ENCODE data around the gene TMEM200B.
"Not testable (repeated sequence)": the region's sequence is repeated elsewhere in the genome, so short reads cannot be mapped to it uniquely, and the experiment has no call there.

TMEM200B gene

DNA sequence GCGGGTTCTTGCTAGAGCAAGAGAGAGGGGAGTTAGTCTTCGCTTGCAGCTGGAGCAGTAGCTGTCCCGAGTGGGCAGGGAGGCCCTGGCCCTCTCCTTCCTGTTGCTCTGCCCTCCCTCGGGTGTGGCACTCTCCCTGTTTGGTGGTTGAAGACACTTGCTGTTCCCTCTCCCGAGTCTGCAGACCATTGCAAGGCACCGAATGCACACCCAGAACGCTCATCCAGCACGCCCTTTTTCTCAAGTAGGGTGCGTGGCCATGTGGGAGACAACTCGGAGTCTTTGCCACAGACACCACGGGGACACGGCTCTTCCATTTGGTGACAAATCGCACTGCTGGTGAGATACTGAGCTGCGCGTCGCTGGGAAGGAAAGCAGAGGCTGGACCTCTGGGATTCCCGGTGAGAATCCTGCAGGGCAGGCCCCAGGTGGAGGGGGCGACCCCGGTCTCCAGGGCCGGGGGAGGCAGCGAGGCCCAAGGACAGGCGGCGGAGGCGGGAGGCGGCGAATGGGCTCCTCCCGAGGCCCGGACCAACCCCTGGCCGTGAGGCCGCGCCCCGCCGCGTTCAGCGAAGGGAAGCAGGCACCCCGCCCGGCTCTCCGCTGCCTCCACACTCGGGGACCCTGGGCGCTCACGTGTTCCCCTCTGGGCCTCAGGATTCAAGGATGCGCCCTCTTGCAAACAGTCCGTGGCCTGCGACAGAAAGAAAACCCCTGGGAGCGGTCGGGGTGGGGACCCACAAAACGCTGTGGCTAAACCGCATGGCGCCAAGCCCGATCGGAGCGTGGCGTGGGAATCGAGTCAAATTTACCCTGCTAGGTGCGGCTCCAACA lies 10.4 kb upstream of the TMEM200B start:
- DNase-seq, result no peak

DNA sequence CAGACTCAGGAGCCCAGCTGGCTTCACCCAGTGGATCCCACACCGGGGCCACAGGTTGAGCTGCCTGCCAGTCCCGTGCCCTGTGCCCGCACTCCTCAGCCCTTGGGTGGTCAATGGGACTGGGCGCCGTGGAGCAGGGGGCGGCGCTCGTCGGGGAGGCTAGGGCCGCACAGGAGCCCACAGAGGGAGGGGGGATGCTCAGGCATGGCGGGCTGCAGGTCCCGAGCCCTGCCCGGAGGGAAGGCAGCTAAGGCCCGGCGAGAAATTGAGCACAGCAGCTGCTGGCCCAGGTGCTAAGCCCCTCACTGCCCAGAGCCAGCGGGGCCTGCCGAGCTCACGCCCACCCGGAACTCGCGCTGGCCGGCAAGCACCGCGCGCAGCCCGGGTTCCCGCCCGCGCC lies 7.4 kb upstream of the TMEM200B start:
- not testable (repeated sequence) for DNase-seq

DNA sequence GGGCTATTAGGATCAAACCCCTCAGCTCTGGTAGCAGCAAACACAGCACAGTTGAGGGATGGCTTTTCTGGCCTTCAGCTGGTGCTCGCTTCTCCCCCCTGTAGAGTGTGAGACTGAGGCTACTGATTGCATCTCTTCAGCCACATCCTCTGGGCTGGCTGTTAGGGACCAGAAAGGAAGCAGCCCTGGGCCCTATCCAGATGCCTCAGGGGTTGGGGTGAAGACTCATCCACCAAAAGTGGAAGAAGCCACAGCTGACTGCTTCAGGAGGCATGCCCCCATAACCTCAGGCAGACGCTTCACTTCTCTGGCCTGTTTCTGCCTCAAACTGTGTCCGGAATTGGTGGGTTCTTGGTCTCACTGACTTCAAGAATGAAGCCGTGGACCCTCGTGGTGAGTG lies 6.2 kb upstream of the TMEM200B start:
- no peak for DNase-seq

DNA sequence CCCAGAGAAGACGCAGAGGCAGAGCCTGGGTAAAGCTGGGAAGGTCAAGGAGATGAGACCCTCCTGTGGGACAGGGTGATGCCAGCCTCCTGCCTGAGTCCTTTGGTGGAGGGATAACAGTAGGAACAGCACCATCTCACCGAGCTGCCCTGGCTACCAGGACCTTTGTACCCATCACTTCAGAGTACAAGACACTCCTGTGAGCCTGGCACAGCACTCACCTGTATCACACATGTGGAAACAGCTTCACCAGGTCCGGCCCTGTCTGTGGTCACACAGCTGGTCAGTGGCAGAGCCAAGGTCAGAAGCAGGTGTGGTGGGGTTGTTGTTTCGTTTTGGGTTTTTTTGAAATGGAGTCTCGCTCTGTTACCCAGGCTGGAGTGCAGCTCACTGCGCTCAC lies 5.0 kb upstream of the TMEM200B start:
- no peak for DNase-seq

DNA sequence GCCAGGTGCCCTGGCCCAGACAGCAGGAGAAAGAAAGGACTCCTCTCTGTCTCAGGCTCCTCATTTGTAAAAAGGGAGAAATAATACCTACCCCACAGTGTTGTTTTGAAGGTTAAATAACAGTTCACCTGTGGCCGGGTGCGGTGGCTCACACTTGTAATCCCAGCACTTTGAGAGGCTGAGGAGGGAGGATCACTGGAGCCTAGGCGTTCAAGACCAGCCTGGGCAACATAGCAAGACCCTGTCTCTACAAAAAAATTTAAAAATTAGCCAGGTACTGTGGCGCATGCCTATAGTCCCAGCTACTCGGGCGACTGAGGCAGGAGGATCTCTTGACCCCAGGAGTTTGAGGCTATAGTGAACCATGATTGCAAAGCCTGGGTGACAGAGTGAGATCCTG lies 2.5 kb upstream of the TMEM200B start:
- no peak for DNase-seq

DNA sequence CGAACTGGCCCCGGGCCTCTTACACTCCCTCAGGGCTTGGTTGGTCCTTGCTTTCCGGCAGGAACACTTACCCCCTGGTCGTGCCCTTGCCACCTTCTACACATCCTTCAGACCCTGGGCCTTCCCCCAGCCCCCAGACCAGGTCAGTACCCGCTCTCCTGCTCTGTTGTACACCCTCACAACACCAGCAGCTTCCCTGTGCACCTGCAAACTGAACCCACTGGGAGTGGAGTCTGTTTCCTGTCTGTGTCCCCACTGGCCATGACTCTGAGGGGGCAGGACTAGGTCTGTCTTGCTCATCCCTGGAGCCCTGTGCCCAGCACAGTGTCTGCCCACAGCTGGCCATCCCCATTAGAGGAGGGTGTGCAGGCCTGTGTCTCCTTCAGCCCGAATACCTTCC lies 2.1 kb upstream of the TMEM200B start:
- DNase-seq, result no peak

DNA sequence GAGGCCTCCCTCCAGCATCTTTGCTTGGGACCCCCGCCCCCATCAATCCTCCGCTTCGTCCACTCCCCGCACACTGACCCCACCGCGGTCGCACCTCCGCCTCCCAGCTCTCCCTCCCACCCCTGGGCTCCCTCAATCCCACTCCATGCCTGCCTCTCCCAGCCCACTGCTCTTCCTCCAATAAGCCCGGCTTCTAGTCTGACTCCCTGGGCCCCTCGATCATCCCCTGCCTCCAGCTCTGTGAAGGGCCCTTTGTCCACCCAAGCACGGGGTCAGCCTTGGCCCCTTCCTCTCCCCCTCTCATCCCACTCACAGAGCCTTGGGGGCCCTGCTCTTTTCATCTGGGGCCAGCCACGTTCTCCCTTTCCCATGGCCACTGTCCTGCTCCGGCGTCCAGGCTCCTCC lies 1.5 kb upstream of the TMEM200B start:
- DNase-seq, result no peak

DNA sequence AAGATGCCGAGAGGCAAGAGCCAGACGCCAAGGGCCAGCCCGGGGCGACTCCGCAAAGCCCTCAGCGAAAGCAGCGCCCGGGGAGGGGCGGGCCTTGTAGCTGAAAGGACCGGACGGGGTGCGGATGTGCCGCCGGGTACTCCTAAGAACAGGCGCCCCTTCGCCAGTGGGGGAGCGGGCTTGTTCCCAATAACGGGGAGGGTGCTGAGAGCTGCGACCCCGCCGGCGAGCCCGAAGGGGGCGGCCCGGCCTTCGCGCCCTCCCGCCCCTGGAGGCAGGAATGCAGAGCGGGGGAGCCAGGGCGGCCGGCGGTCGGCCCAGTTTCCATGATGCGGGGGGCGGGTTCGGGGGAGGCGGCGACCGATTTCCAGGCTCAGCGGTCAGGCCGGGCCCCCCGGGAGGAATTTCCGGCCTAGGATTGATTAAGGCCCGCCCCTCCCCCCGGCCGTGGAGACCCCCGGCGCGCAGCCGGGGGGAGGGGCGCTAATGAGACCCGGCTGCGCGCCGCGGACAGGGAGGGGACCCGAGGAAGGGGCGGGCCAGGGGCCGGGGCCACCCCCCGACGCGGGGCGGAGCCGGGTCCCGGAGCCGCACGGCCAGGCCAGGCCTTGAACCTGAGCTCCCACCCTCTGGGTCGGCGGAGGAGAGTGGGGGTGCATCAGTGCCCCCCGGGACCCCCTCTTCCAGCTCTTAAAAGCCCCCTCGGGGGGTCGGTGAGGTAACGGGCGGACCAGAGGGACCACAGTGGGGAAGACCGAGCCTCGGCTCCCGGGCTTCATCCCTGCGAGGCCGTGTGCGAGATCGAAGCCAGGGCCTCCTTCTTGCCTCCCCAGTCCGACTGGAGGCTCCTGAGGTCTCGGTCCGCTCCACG lies 898 bp upstream of the TMEM200B start:
- peak; percentile 63 for DNase-seq

DNA sequence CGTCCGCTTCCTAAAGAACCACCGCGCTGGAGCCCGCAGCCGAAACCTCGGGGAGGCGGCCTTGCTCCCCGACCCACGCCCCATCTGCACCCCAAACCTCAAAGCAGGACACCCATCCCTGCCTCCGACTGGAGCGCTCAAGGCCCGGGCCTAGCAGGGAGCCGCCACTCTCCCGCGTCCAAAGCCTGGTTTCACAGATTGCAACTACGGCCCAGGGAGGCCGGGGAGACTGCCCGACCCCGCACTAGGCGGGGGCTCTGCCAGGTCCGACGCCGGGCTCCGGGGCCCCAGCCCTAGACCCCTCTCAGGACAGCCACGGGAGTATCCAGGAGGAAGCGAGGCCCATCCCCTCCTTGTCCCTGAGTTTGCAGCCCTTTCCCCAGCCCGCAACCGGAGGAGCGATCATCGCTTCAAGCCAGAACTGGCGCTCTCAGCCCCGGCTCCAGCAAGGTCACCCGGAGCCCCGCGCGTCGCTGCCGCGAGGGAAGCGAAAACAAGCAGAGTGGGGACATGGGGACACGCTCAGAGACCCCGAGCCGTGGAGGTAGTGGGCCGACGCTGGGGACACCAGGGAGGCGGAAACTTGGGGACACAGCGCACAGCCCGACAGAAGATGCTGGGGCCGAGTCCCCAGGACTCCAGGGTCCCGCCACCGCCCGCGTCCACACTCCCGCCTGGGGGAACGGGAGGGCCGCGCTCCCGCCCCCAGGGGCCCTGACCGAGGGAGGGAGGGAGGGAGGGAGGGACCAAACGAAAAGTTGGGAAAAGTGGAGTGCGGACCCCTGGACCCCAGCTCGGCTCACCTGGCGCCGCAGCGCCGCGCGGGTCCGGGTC lies 433 bp downstream of the TMEM200B start:
- peak; percentile 30 for DNase-seq

DNA sequence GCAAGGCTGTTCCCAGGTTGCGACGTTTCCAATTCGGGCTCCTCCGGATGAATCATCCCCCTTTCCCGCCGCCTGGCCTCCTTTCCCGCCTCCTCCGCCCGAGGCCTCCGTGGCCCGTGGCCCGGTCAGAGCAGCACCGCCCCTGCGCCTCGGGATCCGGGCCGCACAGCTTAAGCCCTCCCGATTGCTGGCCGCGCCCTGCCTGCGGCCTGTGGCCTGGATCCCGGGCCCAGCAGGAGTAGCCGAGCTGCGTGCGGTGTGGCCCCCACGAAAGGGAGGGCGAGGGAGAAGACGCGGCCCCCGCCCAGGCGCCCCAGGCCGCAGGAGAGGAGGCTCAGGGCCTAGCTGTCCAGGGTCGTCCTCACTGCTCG lies 1.0 kb downstream of the TMEM200B start:
- DNase-seq, result no peak

DNA sequence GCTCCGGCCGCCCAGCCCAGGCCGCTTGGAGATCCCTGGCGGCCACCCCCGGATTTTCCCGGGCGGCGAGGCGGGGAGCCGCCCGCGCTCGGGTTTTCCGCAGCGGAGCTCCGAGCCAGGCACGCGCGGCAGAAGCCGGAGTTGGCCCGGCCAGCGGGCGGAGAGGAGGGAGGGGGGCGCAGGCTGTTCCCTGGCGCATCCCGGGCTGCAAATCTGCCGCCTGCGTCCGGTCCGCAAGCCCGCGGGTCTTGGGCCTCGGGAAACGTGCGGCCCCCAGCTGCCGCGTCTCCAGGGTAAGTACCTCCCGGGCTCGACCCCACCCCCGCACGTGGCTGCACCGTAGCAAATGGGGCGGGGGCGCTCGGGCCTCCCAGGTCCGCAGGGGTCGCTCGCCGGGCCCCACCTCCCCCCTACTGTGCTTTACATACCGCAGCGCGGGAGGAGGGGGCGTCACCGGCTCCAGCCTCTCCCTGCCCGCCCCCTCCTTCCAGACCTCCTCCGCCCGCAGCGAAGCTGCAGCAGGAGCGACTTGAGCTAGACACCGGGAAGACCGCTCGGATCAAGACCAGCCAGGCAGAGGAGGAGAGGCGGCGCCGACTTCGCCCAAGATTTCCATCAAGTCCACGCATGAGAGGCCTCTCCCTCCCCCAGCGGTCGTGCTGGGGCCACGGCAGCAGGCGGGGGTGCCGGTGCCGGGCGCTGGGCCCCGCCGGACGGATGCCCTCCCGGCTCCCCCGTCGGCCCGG lies 1.6 kb downstream of the TMEM200B start:
- peak; percentile 52 for DNase-seq

DNA sequence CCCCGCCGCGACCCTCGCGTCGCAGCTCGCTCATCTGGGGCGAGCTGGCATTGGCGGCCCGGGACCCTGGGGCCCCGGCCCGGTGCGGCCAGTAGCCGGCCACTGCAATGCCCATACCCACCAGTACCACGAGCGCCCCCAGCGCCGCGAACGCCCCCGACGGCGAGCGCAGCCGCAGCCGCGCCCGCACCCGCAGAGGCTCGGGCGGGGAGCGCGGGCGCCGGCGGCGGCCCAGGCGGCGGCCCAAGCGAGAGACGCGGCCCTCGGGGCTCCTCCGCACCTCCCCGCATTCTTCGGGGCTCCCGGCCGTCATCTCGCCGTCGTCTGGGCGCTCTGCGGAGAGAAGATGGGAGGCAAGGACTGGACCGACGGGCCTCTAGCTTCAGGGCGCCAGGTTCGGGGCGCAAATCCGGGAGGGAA lies 2.2 kb downstream of the TMEM200B start:
- peak; percentile 29 for DNase-seq

DNA sequence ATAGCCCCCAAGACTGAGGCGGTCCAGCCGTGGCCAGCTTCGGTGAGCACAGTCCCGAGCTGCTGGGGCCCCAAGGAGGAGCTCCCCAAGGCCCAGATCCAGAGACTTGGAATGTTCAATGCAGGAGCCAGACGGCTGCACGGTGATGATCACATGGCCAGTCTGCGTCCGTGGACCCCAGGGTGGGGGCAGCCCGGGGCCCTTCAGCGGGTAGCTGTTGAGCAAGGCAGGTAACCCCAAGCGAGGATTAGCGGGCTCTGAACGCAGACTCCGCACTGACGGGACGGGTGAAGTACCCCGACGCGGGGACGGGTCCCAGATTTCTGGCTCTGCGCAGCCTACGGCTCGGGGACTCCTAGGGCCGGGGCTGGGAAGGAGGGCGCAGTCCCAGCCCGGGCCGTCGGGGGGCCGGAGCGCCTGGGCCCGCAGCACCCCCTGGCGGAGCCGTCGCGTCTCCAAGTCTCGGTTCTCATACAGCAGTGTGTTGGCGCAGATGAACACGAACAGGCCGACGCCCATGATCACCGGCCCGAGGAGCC lies 2.7 kb downstream of the TMEM200B start:
- peak; percentile 44 for DNase-seq

DNA sequence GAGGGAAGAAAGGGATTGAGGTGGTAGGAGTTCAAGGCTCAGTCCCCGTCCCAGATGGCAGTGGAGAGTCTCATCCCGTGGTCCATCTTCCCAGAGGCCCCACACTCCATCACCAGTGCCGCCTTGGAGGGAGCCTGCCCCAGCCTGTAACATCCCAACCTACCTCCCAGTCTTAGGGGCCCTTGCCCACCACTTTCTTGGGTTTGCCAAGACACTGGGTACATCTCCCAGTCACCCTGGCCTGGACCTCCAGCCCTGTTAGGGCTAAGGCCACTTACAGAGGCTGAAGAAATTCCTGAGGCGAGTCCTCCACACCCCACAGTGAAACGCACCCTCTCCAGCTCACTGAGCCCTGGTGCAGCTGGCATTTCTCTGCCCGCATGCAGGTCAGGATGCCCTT lies 3.3 kb downstream of the TMEM200B start:
- DNase-seq, result no peak

DNA sequence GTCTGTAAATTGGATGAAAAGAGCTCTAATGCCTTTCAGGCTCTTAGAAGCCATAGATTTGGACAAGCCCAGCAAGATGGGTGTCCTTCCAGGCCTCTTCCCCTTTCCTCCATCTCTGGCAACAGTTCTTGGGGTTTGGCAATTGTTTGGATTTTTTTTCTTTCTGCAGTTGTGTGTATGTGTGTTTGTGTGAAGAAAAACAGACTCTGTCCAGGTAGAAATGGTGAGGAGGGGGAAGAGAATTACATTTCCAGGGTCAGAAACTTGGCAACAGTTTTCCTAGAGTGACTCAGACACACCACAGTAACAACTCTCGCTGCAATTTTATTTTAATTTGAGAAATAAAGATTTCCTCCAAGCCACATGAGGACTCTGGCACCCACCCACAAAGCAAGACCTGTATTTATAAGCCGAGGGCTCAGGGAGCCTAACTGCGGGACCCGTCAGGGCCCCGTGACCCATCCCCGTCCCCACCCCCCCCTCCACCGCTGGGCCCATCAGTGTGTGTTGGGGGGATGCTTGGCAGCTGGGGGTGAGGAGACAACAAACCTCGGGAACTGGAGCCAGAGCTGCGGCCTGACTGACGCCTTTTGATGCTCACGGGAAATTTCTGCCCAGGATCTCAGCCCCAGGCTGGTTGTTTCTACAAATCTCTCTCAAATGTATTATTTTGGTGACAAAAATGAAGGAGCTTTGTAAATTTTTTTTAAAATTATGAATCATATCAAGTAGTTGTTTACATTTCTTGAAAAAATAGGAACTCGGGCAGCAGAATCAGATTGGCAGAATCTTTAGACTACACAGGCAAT lies 4.4 kb downstream of the TMEM200B start:
- no peak for DNase-seq

DNA sequence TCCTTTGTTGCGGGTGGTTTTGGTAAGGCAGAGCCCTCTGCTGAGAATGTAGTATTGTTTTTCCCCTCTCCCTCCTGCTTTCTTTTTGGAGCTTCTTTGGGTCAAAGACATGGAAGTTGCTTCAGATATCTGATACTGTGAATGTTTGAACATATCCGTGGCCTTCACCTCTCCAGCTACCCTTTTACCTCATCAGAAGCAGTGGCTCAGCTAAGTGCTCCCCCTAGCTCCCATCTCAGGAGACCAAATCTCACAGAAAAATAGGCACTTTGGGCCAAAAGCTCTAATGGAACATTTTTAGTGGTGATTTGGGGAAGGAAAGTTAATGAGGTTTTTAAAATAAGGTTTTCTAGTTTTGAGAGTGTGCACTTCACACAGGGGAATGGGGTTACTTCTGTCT lies 6.3 kb downstream of the TMEM200B start:
- DNase-seq, result no peak

DNA sequence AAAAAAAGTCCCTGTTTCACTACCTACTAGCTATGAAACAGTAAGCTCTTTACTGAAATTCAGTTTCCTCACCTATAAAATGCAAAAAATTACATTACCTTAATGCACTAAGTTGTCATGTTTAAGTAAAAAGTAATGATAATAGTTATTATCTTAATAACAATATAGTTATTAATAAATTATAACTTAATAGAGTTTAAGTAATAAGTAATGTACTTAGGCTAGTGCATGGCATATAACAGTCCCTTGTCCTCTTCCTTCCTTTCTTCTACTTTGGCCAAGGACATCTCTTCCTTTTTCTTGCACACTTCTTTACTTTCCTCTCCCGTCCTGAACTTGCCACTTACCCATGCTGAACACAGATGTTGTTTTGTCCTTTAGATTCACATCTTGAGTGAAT lies 9.0 kb downstream of the TMEM200B start:
- peak; percentile 42 for DNase-seq

DNA sequence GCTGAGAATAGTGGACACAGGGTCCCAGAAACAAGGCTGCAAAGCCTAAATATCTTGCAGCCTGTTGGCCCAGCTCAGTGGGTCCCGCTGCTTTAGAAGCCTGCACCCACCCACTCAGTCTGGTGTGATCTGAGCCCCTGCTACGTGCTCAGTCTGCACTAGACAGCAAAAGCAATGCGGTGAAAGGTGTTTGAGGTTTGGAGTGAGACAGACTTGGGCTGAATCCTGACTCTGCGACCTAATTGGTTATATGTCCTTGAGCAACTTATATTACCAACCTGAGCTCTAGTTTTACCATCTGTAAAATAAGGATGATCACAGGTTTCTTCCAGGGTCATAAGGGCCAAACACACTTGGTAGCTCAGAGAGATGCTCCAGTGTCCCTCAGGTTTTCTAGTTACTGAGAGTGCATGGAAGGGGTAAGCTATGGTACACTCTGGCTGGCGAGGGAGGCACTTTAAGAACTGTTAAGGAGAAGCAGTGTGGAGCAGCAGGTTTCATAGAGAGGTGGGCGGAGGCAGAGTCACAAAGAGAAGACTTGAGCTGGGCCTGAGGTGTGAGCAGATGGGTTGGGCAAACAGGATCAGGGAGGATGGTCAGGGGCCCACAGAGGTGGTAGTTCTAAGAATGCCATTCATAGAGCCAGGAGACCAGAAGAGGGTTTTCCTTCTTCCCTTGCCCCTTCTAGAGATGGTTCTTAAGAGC lies 10.1 kb downstream of the TMEM200B start:
- no peak for DNase-seq

DNA sequence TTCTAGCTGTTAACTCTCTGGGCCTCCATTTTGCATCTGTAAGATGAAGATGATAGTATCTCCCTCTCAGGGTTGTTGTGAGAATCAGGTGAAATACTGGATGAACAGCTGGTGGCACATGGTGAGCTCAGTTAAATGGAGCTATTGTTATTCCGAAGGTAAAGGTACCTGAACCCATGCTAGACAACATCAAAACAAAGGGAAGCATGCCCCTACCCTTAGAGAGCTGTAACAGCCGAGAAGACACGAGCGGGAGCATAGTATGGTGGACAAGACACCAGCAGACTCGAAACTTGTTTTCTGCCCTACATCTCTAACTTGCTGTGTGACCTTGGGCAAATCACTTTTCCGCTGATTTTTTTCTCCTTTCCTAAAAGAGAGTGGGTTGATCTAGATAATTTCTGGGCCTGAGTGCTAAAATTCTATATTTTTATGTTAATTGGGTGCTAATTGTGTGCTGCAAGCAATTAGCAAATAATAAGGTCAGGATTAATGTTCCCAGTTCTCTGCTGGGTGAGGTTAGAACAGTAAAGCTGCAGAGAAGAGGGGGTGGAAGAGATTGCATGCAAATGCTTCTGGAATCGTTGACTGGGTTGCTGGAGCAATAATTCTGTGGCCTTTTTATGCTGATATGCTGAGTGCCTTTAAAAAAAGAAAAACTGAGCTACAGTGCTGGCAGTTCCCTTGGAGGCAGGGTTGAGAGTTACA lies 10.8 kb downstream of the TMEM200B start:
- no peak for DNase-seq

DNA sequence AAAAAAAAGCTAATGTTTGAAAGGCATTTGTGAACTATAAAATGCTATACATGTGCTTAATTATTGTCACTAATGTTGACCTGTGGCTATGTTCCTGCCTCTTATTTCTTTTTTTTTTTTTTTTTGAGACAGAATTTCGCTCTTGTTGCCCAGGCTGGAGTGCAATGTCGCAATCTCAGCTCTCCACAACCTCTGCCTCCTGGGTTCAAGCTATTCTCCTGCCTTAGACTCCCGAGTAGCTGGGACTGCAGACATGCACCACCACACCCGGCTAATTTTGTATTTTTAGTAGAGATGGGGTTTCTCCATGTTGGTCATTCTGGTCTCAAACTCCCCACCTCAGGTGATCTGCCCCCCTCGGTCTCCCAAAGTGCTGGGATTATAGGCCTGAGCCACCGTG lies 15.7 kb downstream of the TMEM200B start:
- not testable (repeated sequence) for DNase-seq

All from NCI-H69 (cell line).